ENCODE measurements around the gene FXR1. TPM values are rescaled to one million over a fixed set of nuclear protein-coding genes. Genes with fewer than 3 reads are reported as not detected.

Gene FXR1
- total RNA-seq, 1 donor from 2014 or later: 145 TPM

Other genes with a start within 250 kb of the FXR1 start
- not detected in 2 replicates for gene CCDC39, start 233.2 kb upstream of the FXR1 start, total RNA-seq
- 32.9 and 36.6 TPM in 2 replicates for gene DNAJC19, start 77.1 kb downstream of the FXR1 start, total RNA-seq